22Rv1 (cell line): ENCODE measurements around the gene NOTCH1.

Source experiments
- CTCF ChIP-seq: fragments of 450-650 bp; IDR thresholded peaks from 2 replicates; pipeline ENCODE4 v1.5.1; 2017; ENCODE audit warnings: mild to moderate bottlenecking
- ZFX ChIP-seq: fragments of 450-650 bp; IDR thresholded peaks from 2 replicates; pipeline ENCODE4 v1.6.1; 2017; ENCODE audit warnings: antibody characterized with exemption, borderline replicate concordance

- no peak for TF ChIP-seq CTCF
- TF ChIP-seq ZFX: no peak
Measured at GRCh38 chr9:136499935-136500910, 45.6 kb downstream of the NOTCH1 start.
